ENCODE measurements around the gene SLC10A7. TPM values are rescaled to one million over a fixed set of nuclear protein-coding genes. Genes with fewer than 3 reads are reported as not detected.
A peak's percentile ranks its signal among the peaks of the same experiment; 100 is the strongest.
"Not testable (repeated sequence)": the region's sequence is repeated elsewhere in the genome, so short reads cannot be mapped to it uniquely, and the experiment has no call there.

Gene SLC10A7
- total and polyA plus RNA-seq, 4 donors: 7.3 to 25.6 (median 15.5) TPM

- Histone ChIP-seq H3K27me3 (ENCODE audit: control insufficient read depth, insufficient read depth, low read length) (no peaks in the 10 kb centered on the region), H3K36me3 (ENCODE audit: control insufficient read depth, insufficient read depth, low read length) (no peaks in the 10 kb centered on the region), H3K4me1 (ENCODE audit: control insufficient read depth, insufficient read depth, low read length) (no peaks in the 10 kb centered on the region), H3K4me3 (ENCODE audit: low read depth, low read length) (no peak overlapping the region), H3K27ac (ENCODE audit: low read depth, low read length) (no peak overlapping the region), H3K9me3 (ENCODE audit: control insufficient read depth, insufficient read depth, low read length) (no peaks in the 10 kb centered on the region)
- no CpG with 5 or more reads among the region's 1 CpG for WGBS (ENCODE audit: insufficient coverage)
- DNase-seq (ENCODE audit: low read depth in 4 of 6, low spot score in 6 of 6): no peak
These were observed 139.5 kb downstream of the SLC10A7 start for GRCh38 chr4:146382194-146382593.

GRCh38 chr4:146381263-146381872 lies 140.4 kb downstream of the SLC10A7 start:
- Histone ChIP-seq H3K4me3 (ENCODE audit: low read depth, low read length) (no peak overlapping the region), H3K36me3 (ENCODE audit: control insufficient read depth, insufficient read depth, low read length) (no peaks in the 10 kb centered on the region), H3K27me3 (ENCODE audit: control insufficient read depth, insufficient read depth, low read length) (no peaks in the 10 kb centered on the region), H3K9me3 (ENCODE audit: control insufficient read depth, insufficient read depth, low read length) (no peaks in the 10 kb centered on the region), H3K4me1 (ENCODE audit: control insufficient read depth, insufficient read depth, low read length) (no peaks in the 10 kb centered on the region), H3K27ac (ENCODE audit: low read depth, low read length) (no peak overlapping the region)
- no CpG with 5 or more reads among the region's 2 CpGs for WGBS (ENCODE audit: insufficient coverage)
- DNase-seq (ENCODE audit: low read depth in 4 of 6, low spot score in 6 of 6): peak in 1 of 6 donors; percentile 27

DNA sequence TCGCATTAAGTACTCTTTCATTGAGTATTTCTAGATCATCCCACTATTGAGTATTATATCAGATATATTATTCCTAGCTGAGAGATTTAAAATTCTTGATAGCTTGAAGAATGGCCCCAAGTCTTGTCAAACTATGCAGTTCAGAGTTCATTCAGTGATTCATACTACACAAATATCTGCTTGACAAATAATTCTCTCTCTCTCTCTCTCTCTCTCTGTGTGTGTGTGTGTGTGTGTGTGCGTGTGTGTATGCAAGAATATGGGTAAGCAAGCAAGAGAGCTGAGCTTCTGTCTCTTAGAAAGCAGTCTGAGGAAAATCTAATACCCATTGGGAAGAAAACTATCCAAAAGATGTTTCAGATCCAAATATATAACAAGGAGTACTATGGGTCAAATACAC lies 142.0 kb downstream of the SLC10A7 start:
- Histone ChIP-seq H3K27me3 (ENCODE audit: control insufficient read depth, insufficient read depth, low read length) (no peaks in the 10 kb centered on the region), H3K27ac (ENCODE audit: low read depth, low read length) (no peak overlapping the region), H3K4me1 (ENCODE audit: control insufficient read depth, insufficient read depth, low read length) (no peaks in the 10 kb centered on the region), H3K36me3 (ENCODE audit: control insufficient read depth, insufficient read depth, low read length) (no peaks in the 10 kb centered on the region), H3K4me3 (ENCODE audit: low read depth, low read length) (no peak overlapping the region), H3K9me3 (ENCODE audit: control insufficient read depth, insufficient read depth, low read length) (no peaks in the 10 kb centered on the region)
- WGBS (ENCODE audit: insufficient coverage): no CpG with 5 or more reads among the region's 2 CpGs
- no peak for DNase-seq (ENCODE audit: low read depth in 4 of 6, low spot score in 6 of 6)

GRCh38 chr4:146371812-146372211 lies 149.9 kb downstream of the SLC10A7 start:
- no peak for DNase-seq (ENCODE audit: low read depth in 4 of 6, low spot score in 6 of 6)
- no CpG with 5 or more reads among the region's 1 CpG for WGBS (ENCODE audit: insufficient coverage)
- Histone ChIP-seq H3K4me3 (ENCODE audit: low read depth, low read length) (no peak overlapping the region), H3K9me3 (ENCODE audit: control insufficient read depth, insufficient read depth, low read length) (no peaks in the 10 kb centered on the region), H3K27ac (ENCODE audit: low read depth, low read length) (no peak overlapping the region), H3K4me1 (ENCODE audit: control insufficient read depth, insufficient read depth, low read length) (no peaks in the 10 kb centered on the region), H3K27me3 (ENCODE audit: control insufficient read depth, insufficient read depth, low read length) (no peaks in the 10 kb centered on the region), H3K36me3 (ENCODE audit: control insufficient read depth, insufficient read depth, low read length) (no peaks in the 10 kb centered on the region)

DNA sequence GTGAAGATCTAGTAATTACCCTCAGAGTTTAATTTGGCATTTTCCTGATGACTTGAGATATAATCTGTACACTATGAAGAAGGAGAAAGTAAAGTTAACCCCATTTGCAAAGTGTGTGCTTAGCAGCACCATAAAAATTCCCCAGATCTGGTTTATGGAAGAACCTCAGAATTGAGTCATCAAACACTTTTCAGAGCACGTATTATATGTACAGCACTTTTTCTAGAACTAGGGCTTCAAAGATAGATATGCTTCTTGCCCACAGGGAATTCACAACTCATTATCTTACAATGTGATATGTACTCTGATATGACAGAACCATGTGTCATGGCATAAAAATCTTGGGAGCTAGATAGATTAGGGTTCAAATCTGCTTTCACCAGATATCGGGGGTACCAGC lies 150.9 kb downstream of the SLC10A7 start:
- H3K4me3 ChIP-seq (ENCODE audit: low read depth, low read length): no peak overlapping the region
- H3K36me3 ChIP-seq (ENCODE audit: control insufficient read depth, insufficient read depth, low read length): no peaks in the 10 kb centered on the region
- no peak overlapping the region for H3K27ac ChIP-seq (ENCODE audit: low read depth, low read length)
- no peaks in the 10 kb centered on the region for H3K27me3 ChIP-seq (ENCODE audit: control insufficient read depth, insufficient read depth, low read length)
- H3K9me3 ChIP-seq (ENCODE audit: control insufficient read depth, insufficient read depth, low read length): no peaks in the 10 kb centered on the region
- DNase-seq (ENCODE audit: low read depth in 4 of 6, low spot score in 6 of 6): no peak
- H3K4me1 ChIP-seq (ENCODE audit: control insufficient read depth, insufficient read depth, low read length): no peaks in the 10 kb centered on the region
- WGBS (ENCODE audit: insufficient coverage): no CpG with 5 or more reads among the region's 2 CpGs

- no peaks in the 10 kb centered on the region for H3K27me3 ChIP-seq (ENCODE audit: control insufficient read depth, insufficient read depth, low read length)
- no peaks in the 10 kb centered on the region for H3K9me3 ChIP-seq (ENCODE audit: control insufficient read depth, insufficient read depth, low read length)
- no peaks in the 10 kb centered on the region for H3K4me1 ChIP-seq (ENCODE audit: control insufficient read depth, insufficient read depth, low read length)
- no peak overlapping the region for H3K27ac ChIP-seq (ENCODE audit: low read depth, low read length)
- no CpG with 5 or more reads among the region's 3 CpGs for WGBS (ENCODE audit: insufficient coverage)
- H3K4me3 ChIP-seq (ENCODE audit: low read depth, low read length): no peak overlapping the region
- DNase-seq (ENCODE audit: low read depth in 4 of 6, low spot score in 6 of 6): no peak
- H3K36me3 ChIP-seq (ENCODE audit: control insufficient read depth, insufficient read depth, low read length): no peaks in the 10 kb centered on the region
These were observed 152.3 kb downstream of the SLC10A7 start for GRCh38 chr4:146369446-146369845.

DNA sequence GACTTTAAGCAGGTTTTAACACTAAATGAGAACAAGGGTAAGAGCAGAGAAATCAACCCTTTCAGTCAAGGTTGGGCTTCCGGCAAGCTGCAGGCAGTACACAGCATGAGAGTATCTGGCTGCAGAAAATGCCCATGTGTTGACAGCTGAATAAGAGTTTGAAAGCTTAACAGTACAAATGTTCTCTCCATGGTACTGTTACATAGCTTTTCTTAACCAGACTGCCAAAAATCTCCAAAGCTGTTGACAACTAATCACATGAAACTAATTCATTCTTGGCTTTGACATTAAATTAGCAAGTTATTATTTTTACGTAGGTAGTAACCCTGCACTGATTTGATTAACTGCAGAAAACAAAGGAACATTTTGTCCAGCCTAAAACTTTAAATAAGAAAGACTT lies 153.5 kb downstream of the SLC10A7 start:
- Histone ChIP-seq H3K4me3 (ENCODE audit: low read depth, low read length) (no peak overlapping the region), H3K4me1 (ENCODE audit: control insufficient read depth, insufficient read depth, low read length) (no peaks in the 10 kb centered on the region), H3K27ac (ENCODE audit: low read depth, low read length) (no peak overlapping the region), H3K9me3 (ENCODE audit: control insufficient read depth, insufficient read depth, low read length) (no peaks in the 10 kb centered on the region), H3K36me3 (ENCODE audit: control insufficient read depth, insufficient read depth, low read length) (no peaks in the 10 kb centered on the region), H3K27me3 (ENCODE audit: control insufficient read depth, insufficient read depth, low read length) (no peaks in the 10 kb centered on the region)
- peak in 2 of 6 donors; percentile 30 to 35 for DNase-seq (ENCODE audit: low read depth in 4 of 6, low spot score in 6 of 6)
- 33% methylated on average over 1 of the region's 2 CpGs for WGBS (ENCODE audit: insufficient coverage)

DNA sequence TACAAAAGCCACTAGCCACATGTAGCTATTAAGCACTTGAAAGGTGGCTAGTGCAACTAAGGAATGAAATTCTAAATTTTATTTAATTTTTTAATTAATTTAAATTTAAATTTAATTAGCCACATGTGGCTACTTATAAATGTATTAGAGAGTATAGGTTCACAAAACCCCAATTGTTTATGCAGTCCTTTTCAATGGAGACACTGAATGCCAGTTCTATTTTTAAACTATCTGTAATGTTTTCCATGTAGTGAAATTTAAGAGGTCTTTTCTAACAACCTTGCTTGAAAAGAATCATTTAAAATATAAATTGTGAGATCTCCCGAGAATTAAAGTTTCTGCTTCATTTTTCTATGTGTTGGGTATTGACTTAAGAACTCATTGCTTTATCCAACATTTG lies 154.4 kb downstream of the SLC10A7 start:
- no peak overlapping the region for H3K27ac ChIP-seq (ENCODE audit: low read depth, low read length)
- no CpG with 5 or more reads among the region's 1 CpG for WGBS (ENCODE audit: insufficient coverage)
- no peaks in the 10 kb centered on the region for H3K36me3 ChIP-seq (ENCODE audit: control insufficient read depth, insufficient read depth, low read length)
- H3K4me3 ChIP-seq (ENCODE audit: low read depth, low read length): no peak overlapping the region
- H3K4me1 ChIP-seq (ENCODE audit: control insufficient read depth, insufficient read depth, low read length): no peaks in the 10 kb centered on the region
- no peak for DNase-seq (ENCODE audit: low read depth in 4 of 6, low spot score in 6 of 6)
- no peaks in the 10 kb centered on the region for H3K9me3 ChIP-seq (ENCODE audit: control insufficient read depth, insufficient read depth, low read length)
- no peaks in the 10 kb centered on the region for H3K27me3 ChIP-seq (ENCODE audit: control insufficient read depth, insufficient read depth, low read length)

DNA sequence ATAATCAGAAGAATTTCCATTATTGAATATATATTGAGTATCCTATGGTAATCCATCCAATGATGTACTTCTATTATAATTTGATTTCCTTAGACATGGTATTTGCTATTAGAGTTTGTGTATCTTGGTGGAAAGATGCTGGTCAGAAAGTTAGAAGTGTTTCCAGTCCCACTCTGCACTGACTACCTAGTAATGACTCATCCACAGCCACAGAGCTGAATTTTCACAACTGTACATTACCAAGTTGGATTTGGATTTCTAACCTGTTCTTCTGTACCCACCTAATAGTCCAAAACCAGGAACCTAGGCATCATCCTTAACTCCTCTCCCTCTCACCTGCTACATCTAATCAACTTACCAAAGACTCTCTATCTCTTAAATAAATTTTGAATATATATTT lies 162.0 kb downstream of the SLC10A7 start:
- peaks cover 4% of the 10 kb centered on the region for H3K9me3 ChIP-seq (ENCODE audit: control insufficient read depth, insufficient read depth, low read length)
- DNase-seq (ENCODE audit: low read depth in 4 of 6, low spot score in 6 of 6): no peak
- no peak overlapping the region for H3K27ac ChIP-seq (ENCODE audit: low read depth, low read length)
- no peak overlapping the region for H3K4me3 ChIP-seq (ENCODE audit: low read depth, low read length)
- H3K4me1 ChIP-seq (ENCODE audit: control insufficient read depth, insufficient read depth, low read length): no peaks in the 10 kb centered on the region
- H3K27me3 ChIP-seq (ENCODE audit: control insufficient read depth, insufficient read depth, low read length): no peaks in the 10 kb centered on the region
- no peaks in the 10 kb centered on the region for H3K36me3 ChIP-seq (ENCODE audit: control insufficient read depth, insufficient read depth, low read length)

DNA sequence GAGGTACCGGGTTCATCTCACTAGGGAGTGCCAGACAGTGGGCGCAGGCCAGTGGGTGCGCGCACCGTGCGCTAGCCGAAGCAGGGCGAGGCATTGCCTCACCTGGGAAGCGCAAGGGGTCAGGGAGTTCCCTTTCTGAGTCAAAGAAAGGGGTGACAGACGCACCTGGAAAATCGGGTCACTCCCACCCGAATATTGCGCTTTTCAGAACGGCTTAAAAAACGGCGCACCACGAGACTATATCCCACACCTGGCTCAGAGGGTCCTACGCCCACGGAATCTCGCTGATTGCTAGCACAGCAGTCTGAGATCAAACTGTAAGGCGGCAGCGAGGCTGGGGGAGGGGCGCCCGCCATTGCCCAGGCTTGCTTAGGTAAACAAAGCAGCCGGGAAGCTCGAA lies 171.6 kb downstream of the SLC10A7 start:
- H3K36me3 ChIP-seq (ENCODE audit: control insufficient read depth, insufficient read depth, low read length); H3K9me3 ChIP-seq (ENCODE audit: control insufficient read depth, insufficient read depth, low read length); DNase-seq (ENCODE audit: low read depth in 4 of 6, low spot score in 6 of 6); H3K4me1 ChIP-seq (ENCODE audit: control insufficient read depth, insufficient read depth, low read length); H3K27me3 ChIP-seq (ENCODE audit: control insufficient read depth, insufficient read depth, low read length); H3K4me3 ChIP-seq (ENCODE audit: low read depth, low read length); H3K27ac ChIP-seq (ENCODE audit: low read depth, low read length): not testable (repeated sequence)
- WGBS (ENCODE audit: insufficient coverage): no CpG with 5 or more reads among the region's 26 CpGs
